CD14-positive monocyte (primary cell): ENCODE data around the gene LRRK1. TPM values are rescaled to one million over a fixed set of nuclear protein-coding genes. Genes with fewer than 3 reads are reported as not detected.

ENCODE experiments used
- DNase-seq, 3 donors: peaks; one replicate each; pipeline ENCODE4 v3.0.0-alpha.2; 2011 to 2022
- H2AFZ ChIP-seq: 2 replicates; pipeline ENCODE4 v1.6.0; 2012; ENCODE audit warnings: mild to moderate bottlenecking, low read depth, low read length, inconsistent platforms; ENCODE audit not compliant: insufficient read depth, poor library complexity, severe bottlenecking
- H3K27ac ChIP-seq, 2 donors: 1 replicate in 1 of 2; 2 replicates in 1 of 2; pipeline ENCODE4 v1.5.1; 2012 to 2013; ENCODE audit warnings: low read length in 2 of 2, control low read depth in 1 of 2, inconsistent platforms in 1 of 2, low read depth in 1 of 2, mild to moderate bottlenecking in 1 of 2
- H3K27me3 ChIP-seq, 2 donors: one replicate each; pipeline versions ENCODE4 v1.6.0 to v1.6.1; 2011 to 2013; ENCODE audit warnings: low read length in 2 of 2; ENCODE audit not compliant: control insufficient read depth in 2 of 2, insufficient read depth in 2 of 2
- H3K36me3 ChIP-seq, 2 donors: replicated peaks in 1 of 2; 1 replicate in 1 of 2; 2 replicates in 1 of 2; pipeline versions ENCODE4 v1.5.1 to v1.6.1; 2012 to 2013; ENCODE audit warnings: low read length in 2 of 2, control low read depth in 1 of 2, inconsistent platforms in 1 of 2, mild to moderate bottlenecking in 1 of 2; ENCODE audit not compliant: insufficient read depth in 2 of 2, control insufficient read depth in 1 of 2
- H3K4me1 ChIP-seq, 2 donors: 1 replicate in 1 of 2; 2 replicates in 1 of 2; pipeline versions ENCODE4 v1.5.1 to v1.6.1; 2012 to 2013; ENCODE audit warnings: low read length in 2 of 2, control low read depth in 1 of 2, inconsistent platforms in 1 of 2, mild to moderate bottlenecking in 1 of 2, moderate library complexity in 1 of 2; ENCODE audit not compliant: insufficient read depth in 2 of 2, control insufficient read depth in 1 of 2
- H3K4me2 ChIP-seq: replicated peaks from 2 replicates; pipeline ENCODE3; 2012; ENCODE audit warnings: low read length, moderate library complexity, mild to moderate bottlenecking; ENCODE audit not compliant: poor library complexity, severe bottlenecking; ENCODE audit errors: extremely low read depth
- H3K4me3 ChIP-seq, 3 experiments: fragments of 200-600 bp in 1 of 3; sonication (generic) in 1 of 3; replicated peaks in 1 of 3; 1 replicate in 2 of 3; 2 replicates in 1 of 3; pipeline ENCODE4 v1.5.1; 2011 to 2013; ENCODE audit warnings: low read length in 3 of 3, mild to moderate bottlenecking in 3 of 3, control low read depth in 2 of 3, low read depth in 2 of 3, inconsistent platforms in 1 of 3, moderate library complexity in 1 of 3
- H3K79me2 ChIP-seq: 2 replicates; pipeline ENCODE4 v1.6.0; 2012; ENCODE audit warnings: mild to moderate bottlenecking, control low read depth, inconsistent platforms, low read length, moderate library complexity; ENCODE audit not compliant: insufficient read depth
- H3K9ac ChIP-seq: 2 replicates; pipeline ENCODE4 v1.6.0; 2017; ENCODE audit warnings: low read length, mild to moderate bottlenecking; ENCODE audit not compliant: insufficient read depth, poor library complexity, severe bottlenecking
- H3K9me3 ChIP-seq, 2 donors: replicated peaks in 1 of 2; 1 replicate in 1 of 2; 2 replicates in 1 of 2; pipeline versions ENCODE4 v1.5.1 to v1.6.1; 2012 to 2013; ENCODE audit warnings: low read length in 2 of 2, control low read depth in 1 of 2; ENCODE audit not compliant: control insufficient read depth in 1 of 2, insufficient read depth in 1 of 2
- H4K20me1 ChIP-seq: 2 replicates; pipeline ENCODE4 v1.6.0; 2012; ENCODE audit warnings: mild to moderate bottlenecking, low read length, control low read depth, moderate library complexity; ENCODE audit not compliant: insufficient read depth
- H3K27ac Mint-ChIP-seq, 7 donors: one replicate each; pipeline ENCODE4 v1.8.0; 2020; ENCODE audit warnings: mild to moderate bottlenecking in 7 of 7, mixed read lengths in 7 of 7, moderate library complexity in 6 of 7, inconsistent platforms in 2 of 7
- H3K27me3 Mint-ChIP-seq, 3 donors: one replicate each; pipeline ENCODE4 v1.8.0; 2021 to 2022; ENCODE audit warnings: low read depth in 3 of 3, mild to moderate bottlenecking in 3 of 3, mixed read lengths in 3 of 3, moderate library complexity in 3 of 3, inconsistent platforms in 1 of 3
- H3K36me3 Mint-ChIP-seq, 2 donors: one replicate each; pipeline ENCODE4 v1.8.0; 2020; ENCODE audit warnings: mixed read lengths in 2 of 2, inconsistent platforms in 1 of 2, mild to moderate bottlenecking in 1 of 2
- H3K4me1 Mint-ChIP-seq: one replicate; pipeline ENCODE4 v1.8.0; 2020; ENCODE audit warnings: mild to moderate bottlenecking, mixed read lengths
- H3K4me3 Mint-ChIP-seq, 2 donors: one replicate each; pipeline ENCODE4 v1.8.0; 2020; ENCODE audit warnings: mild to moderate bottlenecking in 2 of 2, mixed read lengths in 2 of 2, moderate library complexity in 1 of 2
- H3K9me3 Mint-ChIP-seq, 7 donors: one replicate each; pipeline ENCODE4 v1.8.0; 2020 to 2022; ENCODE audit warnings: mixed read lengths in 7 of 7, mild to moderate bottlenecking in 6 of 7, moderate library complexity in 6 of 7, inconsistent platforms in 2 of 7
- CTCF ChIP-seq: fragments of 200-600 bp; IDR thresholded peaks from one replicate; pipeline ENCODE4 v1.8.0; 2022; ENCODE audit warnings: antibody characterized with exemption, mild to moderate bottlenecking
- WGBS: methylation state at CpG from one replicate; pipeline ENCODE4 v1.1.5; 2013; ENCODE audit warnings: missing lambda C conversion rate; ENCODE audit not compliant: insufficient coverage; 5-methylcytosine and 5-hydroxymethylcytosine counted together
- intact Hi-C, 2 donors: fragments of 100-400 bp; cut with micrococcal nuclease; formaldehyde crosslinking; loops; one replicate each; pipeline versions ENCODE4 v1.15.0 to v1.15.1; 2023
- polyA plus RNA-seq, 3 donors: library from polyadenylated mRNA; depleted of rRNA in 1 of 3; unstranded in 2 of 3; stranded (reverse) in 1 of 3; fragments of 300-500 nt in 2 of 3; fragments of >200 nt in 1 of 3; fragmentation: Illumina TruSeq in 2 of 3; gene quantifications; 1 replicate in 2 of 3; 2 replicates in 1 of 3; pipeline ENCODE4 v1.2.3, GENCODE V29; 2012 to 2021

Gene LRRK1
- polyA plus RNA-seq, 3 donors = 1.7 to 18.9 (median 5.4) TPM

GRCh38 chr15:100890051-100890720 is 29.0 kb upstream of the LRRK1 start:
- Histone ChIP-seq H3K4me3 (no peak overlapping the region), H3K79me2 (no peaks in the 10 kb centered on the region), H3K4me1 (no peaks in the 10 kb centered on the region), H4K20me1 (no peaks in the 10 kb centered on the region), H3K36me3 (no peaks in the 10 kb centered on the region), H3K4me2 (no peak overlapping the region), H3K9me3 (no peaks in the 10 kb centered on the region), H2AFZ (no peak overlapping the region), H3K27ac (no peak overlapping the region), H3K9ac (no peak overlapping the region), H3K27me3 (peaks cover 24 to 69% of the 10 kb centered on the region in 2 donors)
- Mint-ChIP-seq H3K4me3 (peak overlapping the region in 1 of 2 donors; percentile 61), H3K27me3 (peaks cover 57 to 92% (median 64%) of the 10 kb centered on the region in 3 donors), H3K4me1 (peaks cover 4% of the 10 kb centered on the region), H3K36me3 (no peaks in the 10 kb centered on the region), H3K27ac (no peak overlapping the region), H3K9me3 (peaks cover 0 to 1% (median 0%) of the 10 kb centered on the region in 7 donors)
- intact Hi-C loops = no loop called here
- no peak for TF ChIP-seq CTCF
- 88% methylated on average over 4 of the region's 10 CpGs for WGBS
- DNase-seq = no peak

GRCh38 chr15:100890850-100891249 is 28.3 kb upstream of the LRRK1 start:
- peak overlapping the region in 1 of 2 donors; percentile 30 for H3K4me3 Mint-ChIP-seq
- intact Hi-C loops = no loop called here
- Histone ChIP-seq H3K36me3 (no peaks in the 10 kb centered on the region), H3K79me2 (no peaks in the 10 kb centered on the region), H3K27me3 (peaks cover 24 to 63% of the 10 kb centered on the region in 2 donors), H3K4me1 (no peaks in the 10 kb centered on the region), H3K4me3 (no peak overlapping the region), H3K9me3 (no peaks in the 10 kb centered on the region), H4K20me1 (no peaks in the 10 kb centered on the region), H3K4me2 (no peak overlapping the region), H3K9ac (no peak overlapping the region), H2AFZ (no peak overlapping the region), H3K27ac (no peak overlapping the region)
- H3K36me3 Mint-ChIP-seq = no peaks in the 10 kb centered on the region
- DNase-seq = no peak
- WGBS = 89% methylated on average over 3 of the region's 6 CpGs
- peaks cover 4% of the 10 kb centered on the region for H3K4me1 Mint-ChIP-seq
- peaks cover 51 to 87% (median 66%) of the 10 kb centered on the region in 3 donors for H3K27me3 Mint-ChIP-seq
- H3K27ac Mint-ChIP-seq = no peak overlapping the region
- no peak for TF ChIP-seq CTCF
- peaks cover 0 to 1% (median 0%) of the 10 kb centered on the region in 7 donors for H3K9me3 Mint-ChIP-seq
